Chondrocyte (in vitro differentiated cells): ENCODE data around the gene CCDC106. TPM values are rescaled to one million over a fixed set of nuclear protein-coding genes. Genes with fewer than 3 reads are reported as not detected.
A peak's percentile ranks its signal among the peaks of the same experiment; 100 is the strongest.

Experiments
- DNase-seq: peaks from one replicate; pipeline ENCODE4 v3.0.0; 2021; ENCODE audit warnings: mixed read lengths, low spot score
- H3K27ac Mint-ChIP-seq: one replicate; pipeline ENCODE4 v1.8.0; 2021; ENCODE audit warnings: mild to moderate bottlenecking, moderate library complexity, mixed read lengths; ENCODE audit not compliant: unreplicated experiment
- H3K27me3 Mint-ChIP-seq: 2 replicates; pipeline ENCODE4 v1.8.0; 2021; ENCODE audit warnings: low read depth, mixed read lengths
- H3K36me3 Mint-ChIP-seq: 2 replicates; pipeline ENCODE4 v1.8.0; 2021; ENCODE audit warnings: low read depth, mixed read lengths
- H3K4me1 Mint-ChIP-seq: 2 replicates; pipeline ENCODE4 v1.8.0; 2021; ENCODE audit warnings: low read depth, mild to moderate bottlenecking, mixed read lengths
- H3K4me3 Mint-ChIP-seq: one replicate; pipeline ENCODE4 v1.8.0; 2021; ENCODE audit warnings: mild to moderate bottlenecking, moderate library complexity, mixed read lengths; ENCODE audit not compliant: unreplicated experiment
- H3K9me3 Mint-ChIP-seq: 2 replicates; pipeline ENCODE4 v1.8.0; 2021; ENCODE audit warnings: low read depth, mixed read lengths
- CTCF ChIP-seq: fragments of 200-600 bp; sonication (generic); IDR thresholded peaks from 2 replicates; pipeline ENCODE4 v1.5.0; 2021; ENCODE audit warnings: antibody characterized with exemption, mild to moderate bottlenecking, moderate library complexity
- total RNA-seq: library from RNA; stranded (reverse); gene quantifications from 3 replicates; pipeline ENCODE4 v1.2.1, GENCODE V29; 2021

The CCDC106 gene
- total RNA-seq, 1 donor from 2014 or later = 20.9 TPM

GRCh38 chr19:55677572-55678028 lies 29.6 kb downstream of the CCDC106 start:
- Mint-ChIP-seq H3K4me3 (no peak overlapping the region), H3K4me1 (peaks cover 37% of the 10 kb centered on the region), H3K36me3 (peaks cover 14% of the 10 kb centered on the region), H3K27me3 (no peaks in the 10 kb centered on the region), H3K9me3 (no peaks in the 10 kb centered on the region), H3K27ac (peak overlapping the region; percentile 23)
- TF ChIP-seq CTCF = no peak
- DNase-seq = no peak

DNA sequence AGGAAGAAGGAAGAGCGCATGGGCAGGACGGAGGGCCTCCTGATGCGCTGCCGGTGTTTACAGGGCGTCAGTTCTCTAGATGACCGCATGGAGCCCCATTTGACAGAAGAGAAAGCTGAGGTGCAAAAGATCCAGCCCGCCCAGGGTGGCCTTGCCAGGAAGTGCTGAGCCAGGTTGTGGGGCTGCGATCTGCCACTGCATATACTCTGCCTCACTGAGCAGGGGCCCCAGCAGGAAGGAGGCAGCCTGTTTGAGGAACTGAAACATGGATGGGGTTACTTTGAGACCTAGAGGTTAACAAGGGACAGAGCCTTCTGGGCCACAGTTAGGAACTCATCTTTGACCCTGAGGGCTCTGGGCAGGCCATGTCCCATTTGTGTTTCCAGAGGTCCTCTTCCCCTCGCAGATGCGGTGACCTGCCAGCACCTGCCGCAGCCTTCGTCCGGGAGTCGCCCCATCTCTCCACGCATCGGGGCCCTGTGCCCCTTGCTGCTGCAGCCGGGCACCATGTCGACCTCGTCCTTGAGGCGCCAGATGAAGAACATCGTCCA lies 30.2 kb downstream of the CCDC106 start:
- H3K27me3 Mint-ChIP-seq = no peaks in the 10 kb centered on the region
- no peaks in the 10 kb centered on the region for H3K9me3 Mint-ChIP-seq
- no peak overlapping the region for H3K4me3 Mint-ChIP-seq
- peaks cover 37% of the 10 kb centered on the region for H3K4me1 Mint-ChIP-seq
- H3K27ac Mint-ChIP-seq = no peak overlapping the region
- peak; percentile 85 for DNase-seq
- TF ChIP-seq CTCF = no peak
- peaks cover 14% of the 10 kb centered on the region for H3K36me3 Mint-ChIP-seq

DNA sequence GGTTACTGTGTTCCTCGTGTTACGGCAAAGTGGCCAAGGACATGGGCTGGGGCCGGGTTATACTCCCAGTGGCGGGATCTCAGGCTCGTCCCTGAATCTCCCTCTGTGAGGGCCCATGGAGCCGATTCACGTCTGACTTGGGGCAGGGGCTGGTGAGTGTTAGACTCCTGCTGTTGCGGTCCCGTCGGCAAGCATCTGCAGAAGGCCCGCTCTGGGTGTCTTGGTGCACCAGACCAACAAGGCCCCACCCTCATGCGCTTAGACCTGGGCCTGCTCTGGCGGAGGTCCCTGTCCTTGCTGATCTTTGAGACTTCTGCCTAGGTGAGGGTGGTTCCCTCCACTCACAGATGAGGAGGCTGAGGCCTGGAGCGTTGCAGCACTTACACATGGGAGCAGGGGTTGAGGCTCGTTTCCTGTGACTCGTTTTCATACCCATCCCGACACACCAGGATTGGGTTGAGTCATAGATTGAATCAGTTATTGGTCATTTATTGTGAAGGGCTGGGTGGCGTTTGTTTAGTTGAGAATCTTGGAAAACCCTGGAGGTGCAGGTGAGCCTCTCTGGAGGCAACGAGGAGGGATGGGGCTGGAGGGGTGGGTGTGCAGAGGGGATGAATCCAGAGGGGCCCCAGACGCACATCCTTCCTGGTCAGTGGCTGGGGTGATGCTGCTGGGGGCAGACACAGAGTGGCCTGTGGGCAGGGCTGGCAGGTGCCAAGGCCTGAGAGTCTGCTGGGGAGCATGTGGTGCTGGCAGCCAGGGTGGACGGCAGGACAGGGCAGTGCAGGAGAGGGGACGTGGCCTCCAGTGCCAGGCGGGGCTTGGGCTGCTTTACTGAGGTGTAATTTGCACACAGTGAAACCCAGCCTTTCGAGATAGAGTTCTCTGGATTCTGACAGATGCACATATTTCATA lies 31.6 kb downstream of the CCDC106 start:
- peaks cover 26% of the 10 kb centered on the region for H3K4me1 Mint-ChIP-seq
- H3K27me3 Mint-ChIP-seq = no peaks in the 10 kb centered on the region
- DNase-seq = peak; percentile 84
- H3K36me3 Mint-ChIP-seq = peaks cover 11% of the 10 kb centered on the region
- no peak overlapping the region for H3K4me3 Mint-ChIP-seq
- H3K9me3 Mint-ChIP-seq = no peaks in the 10 kb centered on the region
- TF ChIP-seq CTCF = no peak
- no peak overlapping the region for H3K27ac Mint-ChIP-seq

DNA sequence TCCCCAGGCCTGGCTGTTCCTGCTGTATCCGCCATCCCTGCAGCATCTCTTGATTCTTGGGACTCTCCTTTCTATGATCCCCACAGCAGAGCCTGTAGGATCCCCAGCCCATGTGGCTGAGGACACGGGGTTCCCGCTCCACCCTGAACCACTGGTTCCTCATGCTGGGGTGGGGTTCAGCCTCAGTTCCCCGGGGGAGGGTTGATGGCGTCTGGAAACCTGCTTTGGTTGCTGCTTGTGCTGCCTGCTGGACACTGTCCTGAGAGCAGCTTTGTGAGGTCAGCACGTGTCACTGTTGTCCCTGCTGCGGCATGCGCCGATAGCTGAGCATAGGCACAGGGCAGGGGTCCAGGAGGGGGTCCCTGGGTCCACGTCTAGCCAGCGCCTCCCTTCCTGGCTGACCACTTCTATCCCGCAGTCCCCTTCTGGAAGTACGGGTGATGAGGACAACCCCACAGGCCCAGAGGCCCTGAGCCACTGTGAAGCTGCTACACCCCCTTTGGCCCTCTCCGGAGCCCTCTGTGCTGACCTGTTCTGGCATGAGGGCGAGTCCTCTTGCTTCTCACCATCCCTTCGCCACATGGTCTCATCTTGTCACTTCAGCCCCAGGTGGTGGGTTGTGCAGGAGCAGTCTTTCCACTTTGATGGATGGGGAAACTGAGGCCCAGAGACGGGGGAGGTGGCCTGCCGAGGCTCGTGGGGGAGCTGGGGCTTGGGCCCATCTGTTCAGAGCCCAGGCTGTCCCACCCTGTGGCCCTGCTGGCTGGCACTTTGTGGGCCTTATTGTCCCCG lies 32.5 kb downstream of the CCDC106 start:
- no peaks in the 10 kb centered on the region for H3K9me3 Mint-ChIP-seq
- peaks cover 10% of the 10 kb centered on the region for H3K36me3 Mint-ChIP-seq
- DNase-seq = peak; percentile 66
- H3K4me1 Mint-ChIP-seq = peaks cover 24% of the 10 kb centered on the region
- no peaks in the 10 kb centered on the region for H3K27me3 Mint-ChIP-seq
- no peak overlapping the region for H3K27ac Mint-ChIP-seq
- H3K4me3 Mint-ChIP-seq = no peak overlapping the region
- TF ChIP-seq CTCF = no peak
